HG02973 (cell line): ENCODE measurements around the gene MYL12B.
"Not testable (repeated sequence)": the region's sequence is repeated elsewhere in the genome, so short reads cannot be mapped to it uniquely, and the experiment has no call there.

Source experiments
- ATAC-seq: cut with Tn5 transposase; IDR thresholded peaks from one replicate; pipeline ENCODE4 v1.9.1; 2021; ENCODE audit warnings: moderate library complexity; ENCODE audit not compliant: unreplicated experiment

MYL12B gene

DNA sequence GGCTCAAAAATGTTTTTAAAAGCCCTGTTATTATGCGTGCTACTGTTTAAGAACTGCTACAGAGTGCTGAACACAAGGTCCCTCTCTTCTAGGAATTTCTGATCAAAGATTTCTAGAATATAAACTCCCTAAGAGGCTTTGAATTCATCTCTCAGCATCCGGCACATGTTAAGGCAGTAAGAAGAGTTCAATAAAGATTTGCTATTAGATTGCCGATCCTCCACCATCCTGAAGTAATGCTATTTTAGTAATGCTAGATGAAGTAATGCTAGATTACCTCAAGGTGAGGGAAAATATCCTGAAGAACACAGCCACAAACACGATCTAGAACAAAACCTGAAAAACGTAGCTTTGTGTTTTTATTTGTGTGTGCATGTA, 949 bp upstream of the MYL12B start:
- no peak for ATAC-seq

DNA sequence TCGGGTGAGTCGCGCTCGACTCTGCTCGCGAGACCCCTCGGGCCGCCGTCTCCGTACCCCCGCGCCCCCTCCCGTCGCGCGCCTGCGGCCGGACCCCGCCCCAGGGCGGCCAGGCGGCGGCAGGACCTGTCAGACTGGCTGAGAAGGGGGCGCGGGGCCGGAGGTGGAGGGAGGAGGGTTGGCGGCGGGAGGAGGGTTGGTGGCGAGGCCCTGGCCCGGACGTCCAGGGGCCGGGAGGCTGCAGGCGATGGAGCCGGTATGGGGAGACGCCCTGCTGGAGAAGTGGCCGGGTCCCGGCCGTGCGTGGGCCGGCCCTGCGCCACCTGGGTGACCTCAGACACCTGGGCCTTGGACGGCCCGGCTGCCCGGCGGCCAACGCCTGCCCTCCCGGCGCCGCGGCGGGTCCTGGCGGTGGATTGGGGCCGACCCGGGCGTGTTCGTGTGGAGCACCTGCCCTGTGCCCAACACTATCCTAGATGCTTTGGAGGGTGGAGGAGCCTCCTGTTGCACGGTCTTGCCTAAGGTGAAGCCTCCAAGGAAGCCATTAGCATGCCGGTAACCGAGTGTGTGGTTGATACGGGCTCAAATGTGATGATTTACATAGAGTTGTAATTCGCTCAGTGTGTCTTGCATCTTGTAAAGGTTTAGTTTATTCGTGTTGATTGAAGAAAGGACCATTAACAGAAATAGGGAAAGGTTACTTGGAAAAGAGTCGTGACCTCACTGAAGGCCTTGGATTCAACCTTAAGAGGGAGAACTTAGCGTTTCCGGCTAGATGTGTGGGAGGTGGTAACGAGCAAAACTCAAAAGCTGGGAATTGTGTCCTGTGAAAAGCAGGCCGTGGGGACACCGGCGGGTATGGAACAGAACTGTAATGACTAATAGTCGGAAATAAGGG, 550 bp downstream of the MYL12B start:
- ATAC-seq: peak; percentile 33

DNA sequence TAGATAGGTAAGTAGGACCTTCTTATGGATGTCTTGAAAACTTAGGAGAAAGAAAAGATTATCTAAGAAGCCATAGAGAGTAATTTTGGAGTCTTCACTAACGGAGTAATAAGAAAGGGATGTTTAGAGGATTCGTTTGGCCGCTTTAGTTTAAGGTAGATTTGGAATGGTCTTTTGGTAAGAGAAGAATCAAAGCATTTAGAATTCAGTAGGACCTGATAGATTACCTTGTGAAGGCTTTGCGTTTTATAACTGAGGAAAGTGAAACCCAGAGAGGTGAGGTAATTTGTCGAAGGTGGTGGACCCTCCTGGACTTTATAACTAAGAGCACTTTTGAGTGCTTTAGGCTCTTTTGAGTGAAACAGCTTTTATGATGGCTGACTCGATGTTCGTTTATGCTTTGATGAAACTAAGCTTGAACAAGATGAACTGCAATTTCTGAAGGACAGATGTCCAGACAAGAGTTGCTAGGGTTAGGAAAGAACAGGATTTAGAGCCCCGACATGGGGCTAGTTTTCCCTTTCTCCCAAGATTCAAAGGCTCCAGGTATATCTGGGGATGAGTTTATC, 1.3 kb downstream of the MYL12B start:
- no peak for ATAC-seq

DNA sequence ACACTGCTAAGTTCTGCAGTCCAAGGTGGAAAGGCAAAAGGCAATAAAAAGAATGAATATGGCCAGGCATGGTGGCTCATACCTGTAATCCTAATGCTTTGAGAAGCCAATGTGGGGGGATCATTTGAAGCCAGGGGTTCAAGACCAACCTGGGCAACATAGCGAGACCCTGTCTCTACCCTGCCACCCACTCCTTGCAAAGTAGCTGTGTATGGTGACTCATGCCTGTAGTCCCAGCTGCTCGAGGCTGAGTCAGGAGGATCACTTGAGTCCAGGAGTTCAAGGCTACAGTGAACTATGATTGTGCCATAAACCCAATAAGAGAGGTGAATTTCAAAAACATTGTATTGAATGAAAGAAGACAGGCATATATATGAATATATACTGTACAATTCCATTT, 2.4 kb downstream of the MYL12B start:
- no peak for ATAC-seq

DNA sequence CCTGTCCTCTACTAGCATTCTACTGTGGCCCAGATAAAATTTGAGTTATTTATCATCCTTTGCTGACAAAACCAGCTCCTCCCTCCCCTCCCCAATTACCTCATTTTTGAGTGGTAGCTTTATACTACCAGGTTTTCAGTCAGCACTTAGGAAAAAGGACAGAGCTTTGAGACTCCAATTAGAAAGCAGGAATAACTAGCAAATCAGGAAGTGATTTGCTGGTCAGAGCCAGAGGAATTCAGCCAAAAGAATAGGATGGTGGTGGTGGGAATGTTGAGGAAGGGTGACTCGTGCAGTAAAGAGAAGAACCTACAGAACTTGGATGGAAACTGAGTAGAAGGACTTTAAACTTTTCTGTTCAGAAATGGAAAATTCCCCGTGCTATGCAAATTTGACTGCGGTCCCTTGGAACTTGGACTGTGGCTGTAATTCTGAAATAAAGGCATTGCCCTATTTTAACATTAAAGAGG, 3.7 kb downstream of the MYL12B start:
- no peak for ATAC-seq

DNA sequence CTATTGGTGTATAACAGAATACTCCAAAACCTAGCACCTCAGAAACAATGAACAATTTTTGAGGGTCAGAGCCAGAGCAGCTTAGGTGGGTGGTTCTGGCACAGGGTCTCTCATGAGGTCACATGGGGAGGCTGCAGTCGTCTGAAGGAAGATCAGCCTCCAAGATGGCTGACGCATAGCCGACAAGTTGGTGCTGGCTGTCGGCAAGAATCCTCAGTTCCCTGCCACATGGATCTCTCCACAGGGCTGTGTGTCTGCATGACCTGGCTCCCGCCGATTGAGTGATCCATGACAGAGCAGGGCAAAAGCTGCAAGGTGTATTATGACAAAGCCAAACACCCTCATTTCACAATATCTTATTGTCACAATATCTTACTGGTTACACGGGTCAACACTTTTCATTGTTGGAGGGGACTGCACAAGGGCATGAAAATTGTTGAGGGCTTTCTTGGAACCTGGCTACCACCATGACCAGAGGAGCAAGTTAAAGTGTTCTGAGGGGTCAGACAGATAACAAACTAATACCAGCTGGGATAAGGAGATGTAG, 4.2 kb downstream of the MYL12B start:
- ATAC-seq: no peak

DNA sequence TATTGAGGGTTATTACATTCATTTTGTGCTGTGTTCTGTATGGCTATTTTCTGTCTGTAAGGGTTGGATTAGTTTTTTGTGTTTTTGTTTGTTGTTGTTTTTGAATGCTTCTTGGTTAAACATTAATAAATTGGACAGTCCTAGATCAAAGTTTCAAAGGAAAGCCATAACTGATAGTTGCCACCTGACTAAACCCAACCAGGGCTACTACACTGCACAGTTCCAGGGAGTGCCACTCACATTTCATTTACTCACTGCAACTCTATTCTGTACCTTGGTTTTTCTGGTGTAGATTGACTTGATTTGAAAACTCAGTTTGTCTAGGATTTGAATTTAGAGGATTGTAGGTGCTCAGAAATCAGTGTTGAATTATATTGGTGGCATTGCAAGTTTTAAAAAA, 6.4 kb downstream of the MYL12B start:
- ATAC-seq: no peak

DNA sequence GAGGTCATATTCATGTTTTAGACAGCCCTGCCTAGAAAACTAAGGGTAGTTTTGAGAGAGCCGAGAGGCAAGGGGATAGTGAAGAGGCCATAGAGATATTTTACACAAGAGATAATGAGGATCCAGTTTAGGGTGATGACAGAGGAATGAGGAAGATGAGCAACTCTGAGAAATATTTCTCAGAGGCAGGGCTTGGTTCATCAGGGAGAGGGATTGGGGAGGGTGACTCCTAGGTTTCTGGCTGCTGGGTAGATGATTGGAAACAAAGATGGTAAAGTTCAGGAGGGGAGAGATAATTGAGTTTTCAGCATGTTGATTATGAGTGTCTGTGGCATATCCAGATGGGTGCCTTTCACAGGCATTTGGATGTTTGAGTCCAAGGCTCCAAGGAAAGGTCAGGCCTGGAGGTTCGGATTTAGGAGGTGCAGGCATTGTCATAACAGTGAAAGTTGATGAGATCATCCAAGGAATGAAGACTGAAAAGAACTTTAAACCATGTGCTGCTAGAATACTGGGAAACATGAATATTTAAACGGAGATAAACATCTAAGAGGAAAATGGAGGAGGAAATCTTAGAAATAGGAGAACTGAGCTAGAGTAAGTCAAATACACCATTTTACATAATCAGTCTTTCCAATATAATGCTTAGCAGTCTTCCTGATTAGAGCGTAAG, 7.4 kb downstream of the MYL12B start:
- no peak for ATAC-seq

DNA sequence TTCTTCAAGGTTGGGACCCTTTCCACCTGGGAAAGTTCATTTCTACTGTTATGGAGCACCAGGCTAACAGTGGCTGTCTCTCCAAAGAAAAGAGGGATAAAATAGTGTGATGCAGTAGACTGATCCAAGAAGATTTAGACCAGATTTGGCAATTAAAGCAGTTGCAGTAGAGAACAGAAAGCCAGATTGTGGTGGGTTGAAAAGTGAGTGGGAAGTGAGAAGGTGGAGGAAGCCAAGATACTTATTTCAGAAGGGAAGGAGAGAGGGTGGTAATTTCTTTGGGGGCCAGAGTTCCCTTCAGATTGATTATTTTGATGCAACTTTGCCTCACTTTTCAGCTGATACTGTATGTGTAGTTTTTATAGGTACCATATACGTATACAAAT, 8.0 kb downstream of the MYL12B start:
- no peak for ATAC-seq

DNA sequence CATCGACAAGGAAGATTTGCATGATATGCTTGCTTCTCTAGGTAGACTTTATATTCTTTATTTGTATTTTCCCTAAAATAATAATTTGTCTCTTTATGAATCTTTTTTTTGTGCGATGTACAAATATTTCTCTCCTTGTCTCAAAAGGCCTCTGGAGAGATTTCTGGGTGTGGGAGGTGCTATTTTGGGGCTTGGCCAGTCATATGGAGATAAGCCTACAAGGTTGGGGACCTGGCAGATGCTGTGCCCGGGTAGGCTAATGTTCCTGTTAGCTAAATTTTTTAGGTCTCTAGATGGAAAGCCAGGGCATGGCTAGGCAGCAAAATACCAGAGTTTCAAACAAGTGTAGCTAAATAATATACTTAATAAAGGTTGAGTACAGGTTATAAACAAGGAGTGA, 11.1 kb downstream of the MYL12B start:
- no peak for ATAC-seq

DNA sequence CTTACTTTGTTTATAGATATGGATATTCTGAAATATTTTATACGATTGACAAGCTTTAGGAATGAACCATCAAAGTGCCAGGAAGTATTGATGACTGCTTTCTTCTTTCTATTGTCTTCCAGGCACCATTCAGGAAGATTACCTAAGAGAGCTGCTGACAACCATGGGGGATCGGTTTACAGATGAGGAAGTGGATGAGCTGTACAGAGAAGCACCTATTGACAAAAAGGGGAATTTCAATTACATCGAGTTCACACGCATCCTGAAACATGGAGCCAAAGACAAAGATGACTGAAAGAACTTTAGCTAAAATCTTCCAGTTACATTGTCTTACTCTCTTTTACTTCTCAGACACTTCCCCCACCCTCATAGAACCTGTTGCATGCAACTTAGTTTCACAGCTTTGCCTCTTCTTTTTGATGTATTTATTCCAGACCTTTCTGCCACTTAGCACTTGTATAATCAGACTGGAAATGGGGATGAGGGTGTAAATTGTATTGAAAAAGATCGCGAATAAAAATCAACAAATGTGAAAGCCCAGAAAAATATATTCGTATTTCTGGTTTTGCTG, 15.8 kb downstream of the MYL12B start:
- ATAC-seq: not testable (repeated sequence)

DNA sequence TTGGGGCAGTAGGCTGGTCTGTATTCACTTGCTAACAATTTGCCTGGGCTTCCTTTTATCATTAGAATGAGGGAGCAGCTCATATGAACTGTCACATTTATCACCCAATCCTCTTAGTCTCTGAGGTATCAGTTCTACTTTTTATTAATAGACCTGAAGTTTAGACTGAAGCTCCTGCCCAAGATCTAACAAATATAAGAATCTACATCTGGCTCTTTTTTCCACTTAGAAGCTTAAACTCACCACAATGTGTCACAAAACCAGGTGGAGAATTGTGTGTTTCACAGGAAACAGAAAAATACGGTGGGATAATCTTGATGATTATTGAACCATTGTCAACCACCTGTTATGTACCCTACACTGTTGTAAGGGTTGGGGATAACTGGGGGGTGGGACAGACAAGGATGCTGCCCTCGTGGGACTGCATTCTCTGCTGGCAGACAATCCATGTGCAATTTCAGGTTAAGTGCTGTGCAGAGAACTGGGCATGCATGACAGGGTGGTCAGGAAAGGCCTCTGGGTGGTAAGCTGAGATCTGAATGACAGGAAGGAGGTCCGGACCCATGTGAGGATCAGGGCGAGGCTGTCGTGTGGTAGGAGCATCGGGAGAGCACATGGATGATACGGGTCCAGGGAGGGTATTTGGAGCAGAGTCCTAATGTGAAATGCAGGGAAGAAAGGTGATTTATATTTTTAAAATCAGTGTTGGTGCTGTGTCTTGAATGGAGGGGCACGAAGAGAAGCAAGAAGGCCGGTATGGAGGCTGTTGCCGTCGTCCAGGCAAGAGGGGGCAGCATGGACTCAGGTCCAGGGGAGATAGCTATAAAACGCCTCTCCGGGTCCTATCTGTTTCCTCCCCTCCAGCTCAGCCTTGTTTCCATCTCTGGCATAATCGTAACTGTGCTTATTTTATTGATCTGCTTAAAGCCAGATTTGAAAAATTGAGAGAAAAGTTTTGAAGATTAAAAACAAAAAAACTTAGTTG, 17.6 kb downstream of the MYL12B start:
- peak; percentile 77 for ATAC-seq

DNA sequence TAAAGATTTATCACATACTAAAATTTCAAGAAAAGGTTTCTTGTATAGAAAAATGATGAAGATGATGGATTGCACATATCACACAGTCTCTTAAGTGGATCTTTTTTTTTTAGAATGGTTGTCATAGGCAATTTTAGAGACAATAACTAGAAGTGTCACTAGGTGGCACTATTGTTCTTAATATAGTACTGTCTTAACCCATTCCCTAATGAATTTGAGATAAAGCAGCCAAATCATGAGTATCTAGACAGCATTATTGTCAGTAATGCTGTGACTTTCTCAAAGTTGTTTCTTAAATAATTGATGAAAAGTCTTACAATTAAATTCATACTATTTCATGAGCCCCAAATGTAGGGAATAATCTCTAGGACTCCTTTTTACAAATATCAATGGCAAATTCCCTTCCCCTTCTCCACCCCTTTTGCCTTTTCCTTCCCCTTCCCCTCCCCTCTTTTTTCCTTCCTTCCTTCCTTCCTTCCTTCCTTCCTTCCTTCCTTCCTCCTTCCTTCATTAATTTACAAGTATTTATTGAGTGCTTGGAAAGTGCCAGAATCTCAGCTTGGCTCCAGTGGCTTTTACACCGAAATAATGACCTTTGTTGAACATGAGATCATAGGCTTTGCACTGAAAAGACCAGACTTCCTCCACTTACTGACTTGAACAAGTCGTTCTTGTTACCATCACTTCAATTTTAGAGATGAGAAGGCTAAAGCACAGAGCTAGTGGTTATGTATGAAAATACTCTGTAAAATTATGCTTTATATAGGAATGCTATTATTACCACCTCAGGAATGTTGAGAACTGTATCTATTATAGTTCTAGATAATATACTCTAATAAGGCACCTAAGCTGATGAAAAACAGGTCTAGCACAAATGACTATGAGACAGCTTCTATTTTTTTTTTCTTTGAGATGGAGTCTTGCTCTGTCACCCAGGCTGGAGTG, 19.8 kb downstream of the MYL12B start:
- ATAC-seq: no peak

DNA sequence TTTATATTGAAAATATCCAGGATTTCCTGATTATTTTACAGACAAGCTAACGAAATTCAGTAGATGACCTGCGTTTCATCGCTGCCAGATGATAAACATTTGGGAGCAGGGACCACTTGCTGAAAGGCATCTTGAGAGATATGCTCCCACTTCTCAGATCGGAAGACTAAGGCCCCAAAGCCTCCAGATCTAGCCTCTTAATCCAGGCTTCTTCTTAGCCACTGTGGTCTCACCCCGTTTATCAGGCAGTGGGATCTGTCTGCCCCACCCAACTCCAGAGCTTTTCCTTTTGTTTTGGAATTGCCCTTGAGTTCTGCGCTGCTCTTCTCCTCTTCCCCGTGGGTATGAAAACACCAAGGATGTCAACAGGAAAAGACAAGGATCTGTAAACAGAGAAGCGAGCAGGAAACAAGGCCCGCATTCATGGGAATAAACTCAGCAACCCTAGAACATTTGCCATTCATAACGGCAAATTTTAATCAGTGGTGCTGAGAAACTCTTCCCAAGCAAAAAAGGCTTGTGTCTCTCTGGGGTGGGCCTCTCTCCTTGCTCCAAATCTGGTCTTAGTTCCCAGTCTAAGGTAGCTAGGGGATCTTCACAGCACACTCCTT, 21.4 kb downstream of the MYL12B start:
- ATAC-seq: no peak

DNA sequence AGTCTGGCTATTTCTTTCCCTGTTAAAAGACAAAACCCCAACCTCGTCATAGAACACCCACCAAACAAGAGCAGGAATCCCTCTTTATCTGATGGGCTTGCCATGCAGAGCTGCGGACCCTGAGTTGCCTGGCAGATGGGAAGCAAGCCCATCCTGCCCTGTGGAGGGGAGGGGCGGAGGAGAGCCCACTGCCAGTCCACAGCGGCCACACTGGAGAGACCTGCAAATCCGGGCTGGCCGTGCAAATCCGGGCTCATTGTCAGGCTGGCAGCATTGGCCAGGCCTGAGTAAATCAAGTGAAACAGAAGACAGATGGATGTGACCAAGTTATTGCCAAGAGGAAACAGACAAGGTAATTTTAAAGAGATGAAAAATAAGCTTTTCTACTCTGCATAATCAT, 22.0 kb downstream of the MYL12B start:
- no peak for ATAC-seq

DNA sequence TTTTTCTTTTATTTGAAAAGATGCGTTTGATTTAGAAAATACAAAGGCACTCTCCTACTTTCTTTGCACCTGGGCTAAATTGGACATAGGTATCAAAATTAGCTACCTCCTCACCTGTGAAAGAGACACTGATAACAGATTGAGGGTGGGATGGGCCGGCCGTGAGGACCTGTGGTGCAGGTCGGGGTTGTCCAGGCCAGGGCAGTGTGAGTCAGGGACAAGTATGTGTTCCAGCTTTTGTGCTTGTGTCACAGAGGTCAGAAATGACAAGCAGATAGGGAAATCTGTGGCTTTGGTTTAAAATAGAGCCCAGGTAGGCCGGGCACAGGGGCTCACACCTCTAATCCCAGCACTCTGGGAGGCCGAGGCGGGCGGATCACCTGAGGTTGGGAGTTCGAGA, 22.6 kb downstream of the MYL12B start:
- ATAC-seq: no peak

DNA sequence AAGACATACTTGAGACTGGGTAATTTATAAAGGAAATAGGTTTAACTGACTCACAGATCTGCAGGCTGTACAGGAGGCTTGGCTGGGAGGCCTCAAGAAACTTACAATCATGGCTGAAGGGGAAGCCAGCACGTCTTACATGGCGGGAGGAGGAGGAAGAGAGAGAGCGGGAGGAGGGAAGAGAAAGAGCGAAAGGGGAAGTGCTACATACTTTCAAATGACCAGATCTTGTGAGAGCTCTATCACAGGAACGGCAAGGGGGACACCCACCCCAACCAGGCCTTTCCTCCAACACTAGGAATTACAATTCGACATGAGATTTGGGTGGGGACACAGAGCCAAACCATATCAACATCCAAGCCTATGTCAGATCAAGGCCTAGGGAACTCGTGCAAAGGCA, 24.2 kb downstream of the MYL12B start:
- ATAC-seq: no peak

DNA sequence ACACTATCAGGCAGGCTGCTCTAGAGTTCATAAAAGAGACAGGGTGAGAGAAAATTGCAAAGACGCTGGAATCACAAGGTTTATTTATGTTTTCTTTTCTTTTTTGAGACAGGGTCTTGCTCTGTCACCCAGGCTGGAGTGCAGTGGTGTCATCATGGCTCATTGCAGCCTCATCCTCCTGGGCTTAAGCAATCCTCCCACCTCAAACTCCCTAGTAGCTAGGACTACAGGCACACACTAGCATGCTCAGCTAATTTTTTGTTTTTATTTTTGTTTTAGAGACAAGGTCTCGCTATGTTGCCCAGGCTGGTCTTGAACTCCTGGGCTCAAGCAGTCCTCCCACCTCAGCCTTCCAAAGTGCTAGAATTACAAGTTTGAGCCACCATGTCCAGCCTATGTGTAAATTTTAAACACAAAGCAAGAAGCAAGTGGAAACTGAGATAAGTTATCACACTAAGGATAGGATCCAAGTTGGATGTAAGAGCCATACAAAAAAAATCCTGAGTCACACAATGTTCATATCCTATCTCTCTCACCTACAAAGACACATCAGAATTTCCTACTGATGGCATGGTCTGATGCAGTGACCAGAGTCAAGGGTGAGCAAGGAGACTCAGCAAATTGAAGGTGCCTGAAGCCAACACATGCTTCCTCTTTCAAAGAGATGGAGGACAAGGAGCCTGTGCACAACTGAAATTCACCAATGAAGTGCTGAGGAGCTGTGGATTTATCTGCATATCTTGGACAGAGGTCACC, 31.4 kb downstream of the MYL12B start:
- ATAC-seq: no peak
